ENCODE results near the gene SPATS2. TPM values are rescaled to one million over a fixed set of nuclear protein-coding genes. Genes with fewer than 3 reads are reported as not detected.
A peak's percentile ranks its signal among the peaks of the same experiment; 100 is the strongest.

Gene SPATS2
- total and polyA plus RNA-seq, 4 donors = 5.5 to 29.8 (median 15.4) TPM

DNA sequence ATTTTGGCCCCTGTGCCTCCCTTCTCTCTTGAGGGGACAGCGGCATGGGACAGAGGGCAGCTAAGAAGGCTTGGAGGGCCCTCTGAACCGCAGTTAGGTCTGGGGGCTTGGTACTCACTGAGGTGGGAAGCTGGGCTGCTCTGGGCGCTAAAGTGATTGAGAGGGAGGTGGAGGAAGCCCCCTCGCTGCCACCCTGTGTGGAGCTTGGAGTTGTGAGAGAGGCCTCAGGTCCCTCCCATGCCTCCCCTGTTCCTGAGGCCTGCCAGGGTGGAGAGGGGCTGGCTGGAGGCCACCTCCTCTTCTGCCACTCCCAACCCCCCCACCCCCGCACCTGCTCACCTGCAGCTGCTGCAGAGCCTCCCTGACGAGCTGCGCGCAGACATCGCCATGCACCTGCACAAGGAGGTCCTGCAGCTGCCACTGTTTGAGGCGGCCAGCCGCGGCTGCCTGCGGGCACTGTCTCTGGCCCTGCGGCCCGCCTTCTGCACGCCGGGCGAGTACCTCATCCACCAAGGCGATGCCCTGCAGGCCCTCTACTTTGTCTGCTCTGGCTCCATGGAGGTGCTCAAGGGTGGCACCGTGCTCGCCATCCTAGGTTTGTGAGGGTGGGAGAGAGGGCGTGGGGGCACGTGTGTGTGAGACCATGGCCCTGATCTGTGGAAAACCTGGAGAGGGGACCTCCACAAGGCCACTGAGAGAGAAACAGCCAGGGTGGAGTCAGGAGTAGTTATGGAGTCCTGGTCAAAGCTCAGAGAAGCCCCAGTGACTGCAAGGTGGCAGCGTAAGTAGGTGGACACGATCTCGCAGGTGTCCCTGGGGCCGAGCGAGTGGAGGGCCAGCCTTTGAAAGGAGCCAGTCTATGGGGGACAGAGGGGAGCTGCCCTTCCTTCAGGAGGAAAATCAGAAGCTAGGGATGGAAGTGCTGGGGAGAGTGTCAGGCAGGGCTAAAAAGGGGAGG lies 182.8 kb downstream of the SPATS2 start:
- no peaks in the 10 kb centered on the region for H3K9me3 ChIP-seq (ENCODE audit: control insufficient read depth, low read length)
- no peak overlapping the region for H3K27ac ChIP-seq (ENCODE audit: low read depth in 1 of 2, low read length in 2 of 2)
- intact Hi-C loops (cut with DNase I) = no loop called here
- H3K4me3 ChIP-seq (ENCODE audit: low read length in 2 of 2) = no peak overlapping the region
- no peaks in the 10 kb centered on the region for H3K27me3 ChIP-seq (ENCODE audit: control insufficient read depth in 1 of 2, insufficient read depth in 2 of 2, low read length in 1 of 2)
- ATAC-seq (ENCODE audit: low FRiP score) = no peak
- no peaks in the 10 kb centered on the region for H3K36me3 ChIP-seq (ENCODE audit: control insufficient read depth in 1 of 2, insufficient read depth in 2 of 2, low read length in 1 of 2)
- DNase-seq = no peak
- H3K4me1 ChIP-seq (ENCODE audit: control insufficient read depth in 1 of 2, insufficient read depth in 2 of 2, low read length in 2 of 2) = no peaks in the 10 kb centered on the region
- WGBS, 2 donors = 93 to 94% methylated on average over 27 to 28 of the region's 28 CpGs

DNA sequence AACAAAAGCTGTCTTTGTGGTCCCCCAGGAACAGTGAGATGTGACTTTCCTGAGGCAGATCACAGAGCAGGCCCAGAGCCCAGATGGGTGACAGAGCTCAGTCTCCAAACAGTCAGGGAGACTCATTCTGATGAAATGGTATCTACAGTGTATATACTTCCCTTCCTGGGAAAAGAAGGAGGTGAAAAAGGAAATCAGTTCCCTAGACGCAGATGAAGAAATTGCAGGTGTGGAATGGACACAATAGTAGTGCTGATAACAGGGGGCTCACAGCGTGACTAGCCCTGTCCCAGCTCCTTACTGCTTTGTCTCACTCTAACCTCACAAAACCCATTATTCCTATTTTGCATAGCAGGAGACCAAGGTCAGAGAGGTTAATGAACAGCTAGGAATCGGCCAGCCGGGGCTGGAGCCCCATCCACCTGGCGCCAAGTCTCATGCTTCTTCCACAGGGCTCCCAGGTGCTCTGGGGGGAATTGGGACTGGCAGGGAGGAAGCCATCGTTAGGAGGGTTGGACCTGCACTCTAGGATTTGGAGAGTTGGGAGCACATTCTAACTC lies 183.5 kb downstream of the SPATS2 start:
- H3K4me3 ChIP-seq (ENCODE audit: low read length in 2 of 2) = no peak overlapping the region
- WGBS, 2 donors = 93 to 97% methylated on average over 6 of the region's 6 CpGs
- no peaks in the 10 kb centered on the region for H3K27me3 ChIP-seq (ENCODE audit: control insufficient read depth in 1 of 2, insufficient read depth in 2 of 2, low read length in 1 of 2)
- ATAC-seq (ENCODE audit: low FRiP score) = no peak
- no peak for DNase-seq
- no peaks in the 10 kb centered on the region for H3K9me3 ChIP-seq (ENCODE audit: control insufficient read depth, low read length)
- H3K4me1 ChIP-seq (ENCODE audit: control insufficient read depth in 1 of 2, insufficient read depth in 2 of 2, low read length in 2 of 2) = no peaks in the 10 kb centered on the region
- intact Hi-C loops (cut with DNase I) = no loop called here
- H3K27ac ChIP-seq (ENCODE audit: low read depth in 1 of 2, low read length in 2 of 2) = no peak overlapping the region
- H3K36me3 ChIP-seq (ENCODE audit: control insufficient read depth in 1 of 2, insufficient read depth in 2 of 2, low read length in 1 of 2) = no peaks in the 10 kb centered on the region

DNA sequence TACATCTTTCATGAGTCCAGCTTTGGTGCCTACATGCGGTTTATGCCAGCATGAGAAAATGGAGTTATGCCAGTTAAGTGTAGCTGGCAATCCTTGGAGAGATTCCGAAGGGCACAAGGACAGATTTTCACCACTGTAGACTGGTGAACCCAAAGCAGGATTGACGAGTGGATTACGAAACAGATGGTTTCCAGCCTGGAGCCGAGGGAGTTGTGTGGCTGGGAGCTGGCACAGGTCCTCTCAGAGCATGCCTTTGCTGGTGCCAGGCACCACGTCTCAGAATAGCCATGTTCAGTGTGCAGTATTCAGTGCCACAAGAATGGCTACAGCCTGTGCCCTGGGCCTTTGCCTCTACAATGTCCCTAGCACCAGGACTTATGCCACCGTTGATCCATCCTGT lies 184.8 kb downstream of the SPATS2 start:
- 24 to 27% methylated on average over 7 of the region's 7 CpGs for WGBS, 2 donors
- H3K36me3 ChIP-seq (ENCODE audit: control insufficient read depth in 1 of 2, insufficient read depth in 2 of 2, low read length in 1 of 2) = no peaks in the 10 kb centered on the region
- peak; percentile 24 for ATAC-seq (ENCODE audit: low FRiP score)
- no peaks in the 10 kb centered on the region for H3K9me3 ChIP-seq (ENCODE audit: control insufficient read depth, low read length)
- intact Hi-C loops (cut with DNase I) = no loop called here
- H3K4me3 ChIP-seq (ENCODE audit: low read length in 2 of 2) = no peak overlapping the region
- no peaks in the 10 kb centered on the region for H3K4me1 ChIP-seq (ENCODE audit: control insufficient read depth in 1 of 2, insufficient read depth in 2 of 2, low read length in 2 of 2)
- no peak for DNase-seq
- no peak overlapping the region for H3K27ac ChIP-seq (ENCODE audit: low read depth in 1 of 2, low read length in 2 of 2)
- H3K27me3 ChIP-seq (ENCODE audit: control insufficient read depth in 1 of 2, insufficient read depth in 2 of 2, low read length in 1 of 2) = no peaks in the 10 kb centered on the region

DNA sequence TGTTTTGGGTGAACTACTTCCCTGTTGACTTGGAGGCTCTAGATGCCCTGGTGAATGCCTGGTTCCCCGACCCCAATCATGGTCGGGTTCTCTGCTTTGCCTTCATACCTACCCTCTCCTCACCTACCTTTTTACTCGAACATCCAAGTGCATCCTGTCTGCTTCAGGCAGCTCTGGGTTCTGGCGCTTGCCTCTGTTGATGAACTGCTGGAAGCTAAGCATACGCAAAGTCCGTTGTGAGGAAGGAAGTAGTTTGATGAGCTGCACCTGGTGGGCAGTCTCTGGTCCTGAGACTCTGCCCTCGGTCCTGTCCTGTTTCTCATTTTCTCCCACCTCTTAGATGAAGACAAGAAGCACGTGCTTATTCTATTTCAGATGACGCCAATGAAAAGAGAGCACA lies 185.2 kb downstream of the SPATS2 start:
- 84 to 85% methylated on average over 9 of the region's 9 CpGs for WGBS, 2 donors
- intact Hi-C loops (cut with DNase I) = no loop called here

DNA sequence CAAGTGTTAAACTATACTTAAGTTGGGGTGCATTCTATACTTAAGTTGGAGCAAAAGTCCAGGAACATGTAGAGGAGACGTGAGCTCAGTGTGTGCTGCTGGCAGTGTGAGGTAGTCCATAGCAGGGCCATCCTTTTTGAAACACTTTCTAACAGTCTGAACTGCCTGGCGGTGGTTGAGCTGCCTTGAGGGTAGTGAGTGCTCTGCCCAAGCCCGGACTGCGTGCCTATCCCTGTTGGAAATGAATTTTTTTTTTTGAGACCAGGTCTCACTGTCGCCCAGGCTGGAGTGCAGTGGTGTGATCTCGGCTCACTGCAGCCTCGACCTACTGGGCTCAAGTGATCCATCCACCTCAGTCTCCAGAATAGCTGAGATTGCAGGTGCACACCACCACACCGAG lies 185.6 kb downstream of the SPATS2 start:
- Histone ChIP-seq H3K4me1 (ENCODE audit: control insufficient read depth in 1 of 2, insufficient read depth in 2 of 2, low read length in 2 of 2) (no peaks in the 10 kb centered on the region), H3K9me3 (ENCODE audit: control insufficient read depth, low read length) (no peaks in the 10 kb centered on the region)

More for the DNA sequence above, 185.2 kb downstream of the SPATS2 start:
- Histone ChIP-seq H3K27ac (ENCODE audit: low read depth in 1 of 2, low read length in 2 of 2) (no peak overlapping the region), H3K4me1 (ENCODE audit: control insufficient read depth in 1 of 2, insufficient read depth in 2 of 2, low read length in 2 of 2) (no peaks in the 10 kb centered on the region), H3K27me3 (ENCODE audit: control insufficient read depth in 1 of 2, insufficient read depth in 2 of 2, low read length in 1 of 2) (no peaks in the 10 kb centered on the region), H3K4me3 (ENCODE audit: low read length in 2 of 2) (no peak overlapping the region), H3K9me3 (ENCODE audit: control insufficient read depth, low read length) (no peaks in the 10 kb centered on the region), H3K36me3 (ENCODE audit: control insufficient read depth in 1 of 2, insufficient read depth in 2 of 2, low read length in 1 of 2) (no peaks in the 10 kb centered on the region)
- DNase-seq (no peak), ATAC-seq (ENCODE audit: low FRiP score) (no peak)

DNA sequence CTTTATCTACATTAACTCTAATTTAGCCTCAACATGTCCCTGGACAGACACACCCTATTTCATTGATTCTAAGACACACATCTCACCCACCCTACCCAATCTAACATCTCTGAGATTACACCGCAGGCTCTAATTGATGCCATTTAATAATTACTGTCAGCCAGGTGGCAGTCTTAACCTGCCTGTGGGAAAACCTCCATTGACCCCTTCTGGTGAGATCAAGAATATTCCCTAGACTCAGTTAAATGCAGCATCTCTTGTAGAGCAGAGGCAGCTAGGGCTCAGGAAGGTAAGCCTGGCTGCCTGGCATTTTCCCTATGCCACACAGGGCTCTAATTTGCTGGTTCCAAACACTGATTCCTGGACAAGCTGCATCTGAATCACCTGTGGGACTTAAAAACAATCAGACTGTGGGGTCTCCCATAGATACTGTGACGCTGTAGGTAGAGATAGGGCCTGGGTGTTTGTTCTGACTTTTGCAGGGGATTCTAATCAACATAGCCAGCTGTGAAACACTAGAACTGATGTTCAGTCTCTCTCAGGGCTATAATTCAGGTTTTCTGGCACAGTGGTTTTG lies 186.3 kb downstream of the SPATS2 start:
- intact Hi-C loops (cut with DNase I) = no loop called here
- Histone ChIP-seq H3K9me3 (ENCODE audit: control insufficient read depth, low read length) (no peaks in the 10 kb centered on the region), H3K36me3 (ENCODE audit: control insufficient read depth in 1 of 2, insufficient read depth in 2 of 2, low read length in 1 of 2) (peaks cover 0 to 6% of the 10 kb centered on the region in 2 donors), H3K4me1 (ENCODE audit: control insufficient read depth in 1 of 2, insufficient read depth in 2 of 2, low read length in 2 of 2) (no peaks in the 10 kb centered on the region), H3K4me3 (ENCODE audit: low read length in 2 of 2) (no peak overlapping the region), H3K27ac (ENCODE audit: low read depth in 1 of 2, low read length in 2 of 2) (no peak overlapping the region), H3K27me3 (ENCODE audit: control insufficient read depth in 1 of 2, insufficient read depth in 2 of 2, low read length in 1 of 2) (no peaks in the 10 kb centered on the region)
- DNase-seq (no peak), ATAC-seq (ENCODE audit: low FRiP score) (no peak)
- WGBS, 2 donors = 76 to 80% methylated on average over 2 of the region's 2 CpGs

More for the DNA sequence above, 185.6 kb downstream of the SPATS2 start:
- DNase-seq (no peak), ATAC-seq (ENCODE audit: low FRiP score) (no peak)
- Histone ChIP-seq H3K27ac (ENCODE audit: low read depth in 1 of 2, low read length in 2 of 2) (no peak overlapping the region), H3K4me3 (ENCODE audit: low read length in 2 of 2) (no peak overlapping the region), H3K36me3 (ENCODE audit: control insufficient read depth in 1 of 2, insufficient read depth in 2 of 2, low read length in 1 of 2) (peaks cover 0 to 3% of the 10 kb centered on the region in 2 donors), H3K27me3 (ENCODE audit: control insufficient read depth in 1 of 2, insufficient read depth in 2 of 2, low read length in 1 of 2) (no peaks in the 10 kb centered on the region)
- 92% methylated on average over 8 of the region's 8 CpGs for WGBS, 2 donors
- intact Hi-C loops (cut with DNase I) = no loop called here

DNA sequence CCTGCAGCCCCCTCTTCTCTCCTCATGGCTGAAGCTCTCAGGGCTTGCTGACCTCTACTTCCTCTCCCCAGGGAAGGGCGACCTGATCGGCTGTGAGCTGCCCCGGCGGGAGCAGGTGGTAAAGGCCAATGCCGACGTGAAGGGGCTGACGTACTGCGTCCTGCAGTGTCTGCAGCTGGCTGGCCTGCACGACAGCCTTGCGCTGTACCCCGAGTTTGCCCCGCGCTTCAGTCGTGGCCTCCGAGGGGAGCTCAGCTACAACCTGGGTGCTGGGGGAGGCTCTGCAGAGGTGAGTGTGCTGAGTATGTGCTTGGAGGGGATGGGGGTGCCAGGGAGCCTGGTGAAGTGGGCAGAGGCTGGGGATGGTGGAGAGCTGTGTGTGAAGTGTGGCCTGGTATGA lies 187.0 kb downstream of the SPATS2 start:
- no peaks in the 10 kb centered on the region for H3K9me3 ChIP-seq (ENCODE audit: control insufficient read depth, low read length)
- H3K4me1 ChIP-seq (ENCODE audit: control insufficient read depth in 1 of 2, insufficient read depth in 2 of 2, low read length in 2 of 2) = no peaks in the 10 kb centered on the region
- ATAC-seq (ENCODE audit: low FRiP score) (no peak), DNase-seq (peak in 1 of 2 donors; percentile 72)
- H3K27me3 ChIP-seq (ENCODE audit: control insufficient read depth in 1 of 2, insufficient read depth in 2 of 2, low read length in 1 of 2) = no peaks in the 10 kb centered on the region
- peaks cover 0 to 6% of the 10 kb centered on the region in 2 donors for H3K36me3 ChIP-seq (ENCODE audit: control insufficient read depth in 1 of 2, insufficient read depth in 2 of 2, low read length in 1 of 2)
- H3K27ac ChIP-seq (ENCODE audit: low read depth in 1 of 2, low read length in 2 of 2) = no peak overlapping the region
- 79 to 80% methylated on average over 15 of the region's 15 CpGs for whole genome bisulfite sequencing, 2 donors
- intact Hi-C loops (cut with DNase I) = no loop called here
- H3K4me3 ChIP-seq (ENCODE audit: low read length in 2 of 2) = no peak overlapping the region

DNA sequence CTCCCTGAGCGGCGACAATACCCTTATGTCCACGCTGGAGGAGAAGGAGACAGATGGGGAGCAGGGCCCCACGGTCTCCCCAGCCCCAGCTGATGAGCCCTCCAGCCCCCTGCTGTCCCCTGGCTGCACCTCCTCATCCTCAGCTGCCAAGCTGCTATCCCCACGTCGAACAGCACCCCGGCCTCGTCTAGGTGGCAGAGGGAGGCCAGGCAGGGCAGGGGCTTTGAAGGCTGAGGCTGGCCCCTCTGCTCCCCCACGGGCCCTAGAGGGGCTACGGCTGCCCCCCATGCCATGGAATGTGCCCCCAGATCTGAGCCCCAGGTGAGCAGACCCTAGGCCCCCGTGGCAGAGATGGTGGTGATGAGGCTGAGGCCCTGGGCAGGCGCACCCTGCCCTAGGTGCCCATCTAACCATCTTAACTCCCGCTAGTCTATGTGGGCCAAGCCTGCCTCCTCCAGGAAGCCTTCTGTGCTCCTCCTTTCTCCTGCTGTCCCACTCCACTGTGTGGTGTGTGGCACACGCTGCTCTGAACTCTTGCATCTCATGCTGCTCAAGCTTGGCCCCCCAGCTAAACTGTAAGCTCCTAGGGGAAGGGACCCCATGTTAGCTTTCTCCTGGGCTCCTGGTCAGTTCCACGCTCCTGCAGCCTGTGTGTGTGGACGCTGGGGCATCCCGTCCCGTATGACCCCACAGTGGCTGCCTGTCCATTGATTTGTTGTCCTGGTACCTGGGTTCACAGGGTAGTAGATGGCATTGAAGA lies 188.5 kb downstream of the SPATS2 start:
- H3K27ac ChIP-seq (ENCODE audit: low read depth in 1 of 2, low read length in 2 of 2) = no peak overlapping the region
- no peaks in the 10 kb centered on the region for H3K9me3 ChIP-seq (ENCODE audit: control insufficient read depth, low read length)
- ATAC-seq (ENCODE audit: low FRiP score) (no peak), DNase-seq (peak; percentile 24 to 53)
- intact Hi-C loops (cut with DNase I) = no loop called here
- WGBS, 2 donors = 81 to 85% methylated on average over 17 to 18 of the region's 18 CpGs
- no peaks in the 10 kb centered on the region for H3K4me1 ChIP-seq (ENCODE audit: control insufficient read depth in 1 of 2, insufficient read depth in 2 of 2, low read length in 2 of 2)
- peaks cover 3 to 9% of the 10 kb centered on the region in 2 donors for H3K36me3 ChIP-seq (ENCODE audit: control insufficient read depth in 1 of 2, insufficient read depth in 2 of 2, low read length in 1 of 2)
- H3K27me3 ChIP-seq (ENCODE audit: control insufficient read depth in 1 of 2, insufficient read depth in 2 of 2, low read length in 1 of 2) = no peaks in the 10 kb centered on the region
- no peak overlapping the region for H3K4me3 ChIP-seq (ENCODE audit: low read length in 2 of 2)

Data from aorta (tissue), 5 donors.